ENCODE data around the gene GPR161. TPM values are rescaled to one million over a fixed set of nuclear protein-coding genes. Genes with fewer than 3 reads are reported as not detected.

The GPR161 gene
- total and polyA plus RNA-seq, 8 donors = 9.3 to 37.7 (median 26.6) TPM

- no peaks in the 10 kb centered on the region for H3K4me1 ChIP-seq
- H3K36me3 ChIP-seq = no peaks in the 10 kb centered on the region
- no peaks in the 10 kb centered on the region for H3K9me3 ChIP-seq
- no peak for ATAC-seq
- TF ChIP-seq CTCF (IDR thresholded peaks at IDR 0.05) = no peak
- no peak for DNase-seq
- H3K27me3 ChIP-seq = no peaks in the 10 kb centered on the region
- no peak overlapping the region for H3K27ac ChIP-seq
- intact Hi-C loops (cut with DNase I) = no loop called here
- H3K4me3 ChIP-seq = no peak overlapping the region
Observed at GRCh38 chr1:168110896-168111545, 25.7 kb downstream of the GPR161 start.

GRCh38 chr1:168106274-168106673 is 30.5 kb downstream of the GPR161 start:
- H3K4me3 ChIP-seq = no peak overlapping the region
- no peaks in the 10 kb centered on the region for H3K9me3 ChIP-seq
- no peak for TF ChIP-seq CTCF (IDR thresholded peaks at IDR 0.05)
- ATAC-seq (no peak), DNase-seq (no peak)
- intact Hi-C loops (cut with DNase I) = no loop called here
- H3K36me3 ChIP-seq = peaks cover 0 to 6% of the 10 kb centered on the region in 2 donors
- H3K4me1 ChIP-seq = no peaks in the 10 kb centered on the region
- no peak overlapping the region for H3K27ac ChIP-seq
- H3K27me3 ChIP-seq = no peaks in the 10 kb centered on the region

- Histone ChIP-seq H3K27me3 (no peaks in the 10 kb centered on the region), H3K36me3 (peaks cover 0 to 6% of the 10 kb centered on the region in 2 donors), H3K9me3 (no peaks in the 10 kb centered on the region), H3K27ac (no peak overlapping the region), H3K4me1 (no peaks in the 10 kb centered on the region), H3K4me3 (no peak overlapping the region)
- TF ChIP-seq CTCF (IDR thresholded peaks at IDR 0.05) = no peak
- intact Hi-C loops (cut with DNase I) = no loop called here
- DNase-seq = no peak
- no peak for ATAC-seq
Observed at GRCh38 chr1:168105846-168106245, 30.9 kb downstream of the GPR161 start.

- H3K27ac ChIP-seq = no peak overlapping the region
- H3K27me3 ChIP-seq = no peaks in the 10 kb centered on the region
- no peaks in the 10 kb centered on the region for H3K4me1 ChIP-seq
- H3K36me3 ChIP-seq = peaks cover 0 to 6% of the 10 kb centered on the region in 2 donors
- no peak for ATAC-seq
- H3K4me3 ChIP-seq = no peak overlapping the region
- TF ChIP-seq CTCF (IDR thresholded peaks at IDR 0.05) = no peak
- H3K9me3 ChIP-seq = no peaks in the 10 kb centered on the region
- intact Hi-C loops (cut with DNase I) = no loop called here
- DNase-seq = no peak
Observed at GRCh38 chr1:168104535-168104934, 32.2 kb downstream of the GPR161 start.

GRCh38 chr1:168102487-168102886 is 34.2 kb downstream of the GPR161 start:
- TF ChIP-seq CTCF (IDR thresholded peaks at IDR 0.05) = no peak
- Histone ChIP-seq H3K27ac (no peak overlapping the region), H3K4me3 (no peak overlapping the region), H3K27me3 (no peaks in the 10 kb centered on the region), H3K36me3 (peaks cover 0 to 6% of the 10 kb centered on the region in 2 donors), H3K9me3 (no peaks in the 10 kb centered on the region), H3K4me1 (no peaks in the 10 kb centered on the region)
- DNase-seq (no peak), ATAC-seq (no peak)
- intact Hi-C loops (cut with DNase I) = no loop called here

All from left lung (tissue), 10 donors.